GM12878 (cell line): ENCODE results near the gene ZNF213.

Experiments used
- FOXK2 ChIP-seq: fragments of 450-650 bp; IDR thresholded peaks from 2 replicates; pipeline ENCODE4 v1.6.1; 2017; ENCODE audit warnings: mild to moderate bottlenecking, moderate library complexity
- JUNB ChIP-seq: IDR thresholded peaks from 2 replicates; pipeline ENCODE4 v1.6.1; 2016; ENCODE audit warnings: antibody characterized with exemption, mild to moderate bottlenecking
- RCOR1 ChIP-seq: conservative IDR thresholded peaks from 2 replicates; pipeline ENCODE4 v1.6.1; 2012; ENCODE audit warnings: low read depth, low read length, improper control_type of control experiment
- YY1 ChIP-seq: IDR thresholded peaks from 2 replicates; pipeline ENCODE4 v1.6.1; 2011; ENCODE audit warnings: low read depth, mild to moderate bottlenecking, low read length
- ZNF207 ChIP-seq: fragments of 450-650 bp; IDR thresholded peaks from 2 replicates; pipeline ENCODE4 v1.6.1; 2014; ENCODE audit warnings: antibody characterized with exemption, mild to moderate bottlenecking, borderline replicate concordance
- TF ChIP-seq, protein P1 (sequence below), 3 experiments: IDR thresholded peaks in 2 of 3; conservative IDR thresholded peaks in 1 of 3; 2 replicates each; pipeline ENCODE4 v1.5.1; 2011; ENCODE audit warnings: low read depth in 3 of 3, low read length in 3 of 3, mild to moderate bottlenecking in 3 of 3, control low read depth in 2 of 3, moderate library complexity in 2 of 3, inconsistent platforms in 1 of 3, mixed read lengths in 1 of 3; ENCODE audit not compliant: control insufficient read depth in 2 of 3, insufficient read depth in 1 of 3; ENCODE audit errors: extremely low read depth in 1 of 3

DNA sequence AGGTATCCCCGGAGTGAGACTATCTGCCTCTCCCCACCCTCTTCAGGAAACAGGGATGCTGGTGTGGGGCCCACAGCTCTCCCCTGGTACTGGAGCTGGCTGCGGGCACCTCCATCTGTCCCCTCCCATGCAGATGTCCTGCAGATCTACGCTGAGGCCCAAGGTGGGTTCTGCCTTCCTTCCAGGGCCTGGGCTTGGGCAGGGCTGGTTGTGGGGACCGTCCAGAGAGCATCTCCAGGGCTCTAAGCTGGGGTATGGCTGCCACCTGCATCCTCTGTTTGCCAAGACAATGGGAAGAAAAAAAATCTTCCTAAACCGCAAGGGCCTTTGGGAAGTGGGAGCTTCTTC, 12.9 kb downstream of the ZNF213 start:
- TF ChIP-seq, protein P1, sequence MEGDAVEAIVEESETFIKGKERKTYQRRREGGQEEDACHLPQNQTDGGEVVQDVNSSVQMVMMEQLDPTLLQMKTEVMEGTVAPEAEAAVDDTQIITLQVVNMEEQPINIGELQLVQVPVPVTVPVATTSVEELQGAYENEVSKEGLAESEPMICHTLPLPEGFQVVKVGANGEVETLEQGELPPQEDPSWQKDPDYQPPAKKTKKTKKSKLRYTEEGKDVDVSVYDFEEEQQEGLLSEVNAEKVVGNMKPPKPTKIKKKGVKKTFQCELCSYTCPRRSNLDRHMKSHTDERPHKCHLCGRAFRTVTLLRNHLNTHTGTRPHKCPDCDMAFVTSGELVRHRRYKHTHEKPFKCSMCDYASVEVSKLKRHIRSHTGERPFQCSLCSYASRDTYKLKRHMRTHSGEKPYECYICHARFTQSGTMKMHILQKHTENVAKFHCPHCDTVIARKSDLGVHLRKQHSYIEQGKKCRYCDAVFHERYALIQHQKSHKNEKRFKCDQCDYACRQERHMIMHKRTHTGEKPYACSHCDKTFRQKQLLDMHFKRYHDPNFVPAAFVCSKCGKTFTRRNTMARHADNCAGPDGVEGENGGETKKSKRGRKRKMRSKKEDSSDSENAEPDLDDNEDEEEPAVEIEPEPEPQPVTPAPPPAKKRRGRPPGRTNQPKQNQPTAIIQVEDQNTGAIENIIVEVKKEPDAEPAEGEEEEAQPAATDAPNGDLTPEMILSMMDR (IDR thresholded peaks at IDR 0.05 in 2 of 3, conservative IDR thresholded peaks at IDR 0.05 in 1 of 3; ENCODE audit: control insufficient read depth in 2 of 3, extremely low read depth in 1 of 3, insufficient read depth in 1 of 3, low read depth in 3 of 3, low read length in 3 of 3) = no peak
- TF ChIP-seq RCOR1 (no peak), YY1 (no peak), ZNF207 (no peak), FOXK2 (no peak), JUNB (no peak)
